Endothelial cell of umbilical vein (primary cell): Measurements from ENCODE around the gene SV2C. TPM values are rescaled to one million over a fixed set of nuclear protein-coding genes. Genes with fewer than 3 reads are reported as not detected.

Experiments used
- BruUV-seq: library from RNA; stranded (reverse); fragments of 400-500 nt; replicated peaks from 2 replicates; lab custom pipeline; 2021; lab: Mats Ljungman, UMichigan
- CTCF ChIA-PET: fragments of 300-600, 350-600 bp; sonication (Branson Sonifier 250); formaldehyde crosslinking; loops from one replicate; lab custom pipeline; 2021; ENCODE audit warnings: antibody characterized with exemption, inconsistent platforms; lab: Charles Lee
- POLR2A ChIA-PET: fragments of 300-600, 350-600 bp; sonication (Branson Sonifier 250); formaldehyde crosslinking; loops from one replicate; lab custom pipeline; 2021; ENCODE audit warnings: antibody characterized with exemption, inconsistent platforms; lab: Charles Lee
- DNase-seq: peaks from one replicate; pipeline ENCODE4 v3.0.0-alpha.2; 2011; ENCODE audit warnings: low read depth, low spot score
- FAIRE-seq: peaks from 2 replicates; lab custom pipeline; 2011; peaks lifted over from hg19 to GRCh38; lab: Jason Lieb, UNC
- H2AFZ ChIP-seq: 2 replicates; pipeline ENCODE4 v1.6.0; 2012; ENCODE audit warnings: low read depth, low read length, control low read depth, inconsistent platforms
- H3K27ac ChIP-seq: 2 replicates; pipeline ENCODE4 v1.5.1; 2011; ENCODE audit warnings: low read depth, mild to moderate bottlenecking, control low read depth, low read length, moderate library complexity; ENCODE audit not compliant: insufficient read depth
- H3K27me3 ChIP-seq, 2 experiments: 2 replicates each; pipeline versions ENCODE4 v1.6.0 to v1.6.1; 2011; ENCODE audit warnings: low read length in 2 of 2, mixed read lengths in 1 of 2; ENCODE audit not compliant: control insufficient read depth in 2 of 2, insufficient read depth in 2 of 2
- H3K36me3 ChIP-seq, 2 experiments: 2 replicates in 1 of 2; 3 replicates in 1 of 2; pipeline ENCODE4 v1.5.1; 2011; ENCODE audit warnings: low read length in 2 of 2, mild to moderate bottlenecking in 1 of 2, moderate library complexity in 1 of 2; ENCODE audit not compliant: control insufficient read depth in 2 of 2, insufficient read depth in 2 of 2; ENCODE audit errors: extremely low read depth in 1 of 2
- H3K4me1 ChIP-seq: 3 replicates; pipeline ENCODE4 v1.5.1; 2011; ENCODE audit warnings: mild to moderate bottlenecking, low read length; ENCODE audit not compliant: control insufficient read depth, insufficient read depth; ENCODE audit errors: extremely low read depth
- H3K4me2 ChIP-seq: 2 replicates; pipeline ENCODE4 v1.6.1; 2011; ENCODE audit warnings: low read length, control low read depth, mixed read lengths; ENCODE audit not compliant: insufficient read depth
- H3K4me3 ChIP-seq, 3 experiments: fragments of 200-600 bp in 1 of 3; sonication (generic), shearing (Covaris generic) in 1 of 3; replicated peaks in 1 of 3; 2 replicates each; pipeline ENCODE4 v1.5.1; 2011 to 2016; ENCODE audit warnings: control low read depth in 3 of 3, low read length in 3 of 3, mild to moderate bottlenecking in 2 of 3, inconsistent platforms in 1 of 3, low read depth in 1 of 3, moderate library complexity in 1 of 3; ENCODE audit not compliant: insufficient read depth in 1 of 3
- H3K79me2 ChIP-seq: 2 replicates; pipeline ENCODE4 v1.6.0; 2012; ENCODE audit warnings: low read length, inconsistent platforms; ENCODE audit not compliant: control insufficient read depth, insufficient read depth
- H3K9ac ChIP-seq: replicated peaks from 2 replicates; pipeline ENCODE3; 2011; ENCODE audit warnings: low read length, control low read depth; ENCODE audit not compliant: insufficient read depth; ENCODE audit errors: extremely low read depth
- H3K9me1 ChIP-seq: replicated peaks from 3 replicates; pipeline ENCODE4 v1.6.0; 2011; ENCODE audit warnings: mild to moderate bottlenecking, low read length; ENCODE audit not compliant: control insufficient read depth, insufficient read depth; ENCODE audit errors: extremely low read depth
- H3K9me3 ChIP-seq: replicated peaks from 2 replicates; pipeline ENCODE4 v1.5.1; 2012; ENCODE audit warnings: low read length, inconsistent platforms; ENCODE audit not compliant: control insufficient read depth, insufficient read depth
- H4K20me1 ChIP-seq: replicated peaks from 2 replicates; pipeline ENCODE3; 2011; ENCODE audit warnings: mild to moderate bottlenecking, low read length; ENCODE audit not compliant: control insufficient read depth, insufficient read depth; ENCODE audit errors: extremely low read depth
- EZH2 ChIP-seq: IDR thresholded peaks from 2 replicates; pipeline ENCODE4 v1.6.1; 2012; ENCODE audit warnings: borderline replicate concordance, low read depth, mild to moderate bottlenecking, moderate library complexity, low read length, inconsistent platforms; ENCODE audit not compliant: severe bottlenecking
- FOS ChIP-seq: IDR thresholded peaks from 2 replicates; pipeline ENCODE4 v1.6.1; 2011; ENCODE audit warnings: mild to moderate bottlenecking, low read length, moderate library complexity, borderline replicate concordance; ENCODE audit not compliant: insufficient read depth
- GATA2 ChIP-seq: IDR thresholded peaks from 2 replicates; pipeline ENCODE4 v1.7.0; 2011; ENCODE audit warnings: low read depth, mild to moderate bottlenecking, moderate library complexity, mixed read lengths, low read length; ENCODE audit not compliant: insufficient read length, insufficient read depth
- JUN ChIP-seq: IDR thresholded peaks from 2 replicates; pipeline ENCODE4 v1.6.1; 2011; ENCODE audit warnings: borderline replicate concordance, low read depth; ENCODE audit not compliant: insufficient read length, insufficient read depth
- MYC ChIP-seq: IDR thresholded peaks from one replicate; pipeline ENCODE4 v1.6.1; 2011; ENCODE audit warnings: mild to moderate bottlenecking, low read depth, low read length
- POLR2A ChIP-seq: IDR thresholded peaks from 2 replicates; pipeline ENCODE4 v1.6.1; 2012; ENCODE audit warnings: low read depth, mild to moderate bottlenecking, control low read depth, low read length
- POLR2AphosphoS5 ChIP-seq: IDR thresholded peaks from 2 replicates; pipeline ENCODE4 v1.6.1; 2012; ENCODE audit warnings: low read depth, mild to moderate bottlenecking, control low read depth, low read length, moderate library complexity; ENCODE audit not compliant: insufficient read depth
- dilution Hi-C: fragments of 300-500 bp; cut with MboI; formaldehyde crosslinking; loops from one replicate; pipeline ENCODE4 v1.15.0; 2019; ENCODE audit warnings: low sequenced_read_pairs; ENCODE audit not compliant: extremely low pct_ligation_motif_present
- intact Hi-C: fragments of 100-400 bp; cut with micrococcal nuclease; formaldehyde crosslinking; loops from one replicate; pipeline ENCODE4 v1.10.0; 2022
- polyA plus RNA-seq, 4 experiments: library from polyadenylated mRNA; depleted of rRNA in 3 of 4; stranded (reverse) in 3 of 4; unstranded in 1 of 4; fragments of >200 nt; gene quantifications; 2 replicates each; pipeline versions ENCODE4 v1.2.1 to v1.2.3, GENCODE V29; 2011 to 2012; ENCODE audit warnings: missing spikeins in 1 of 4
- total RNA-seq: library from RNA; stranded (reverse); gene quantifications from 2 replicates; pipeline ENCODE4 v1.2.3, GENCODE V29; 2021
- TF ChIP-seq, protein P1 (sequence below), 2 donors: IDR thresholded peaks; 1 replicate in 1 of 2; 2 replicates in 1 of 2; pipeline ENCODE4 v1.5.1; 2011; ENCODE audit warnings: low read length in 2 of 2, mild to moderate bottlenecking in 2 of 2, moderate library complexity in 2 of 2, control low read depth in 1 of 2, inconsistent platforms in 1 of 2, low read depth in 1 of 2; ENCODE audit not compliant: insufficient read depth in 1 of 2; ENCODE audit errors: extremely low read depth in 1 of 2
- TF ChIP-seq, protein P2 (sequence below): IDR thresholded peaks from 2 replicates; pipeline ENCODE4 v1.6.1; 2011; ENCODE audit not compliant: insufficient read depth, insufficient read length

Gene SV2C
- total and polyA plus RNA-seq, 2 donors (not counting 3 experiments of a cell fraction or from before 2014, with no cell fraction given) = not detected

GRCh38 chr5:76099756-76100155 is 16.6 kb downstream of the SV2C start:
- TF ChIP-seq POLR2AphosphoS5 (no peak), EZH2 (no peak), GATA2 (no peak), MYC (no peak), FOS (no peak), JUN (no peak), POLR2A (no peak)
- TF ChIP-seq, protein P1, sequence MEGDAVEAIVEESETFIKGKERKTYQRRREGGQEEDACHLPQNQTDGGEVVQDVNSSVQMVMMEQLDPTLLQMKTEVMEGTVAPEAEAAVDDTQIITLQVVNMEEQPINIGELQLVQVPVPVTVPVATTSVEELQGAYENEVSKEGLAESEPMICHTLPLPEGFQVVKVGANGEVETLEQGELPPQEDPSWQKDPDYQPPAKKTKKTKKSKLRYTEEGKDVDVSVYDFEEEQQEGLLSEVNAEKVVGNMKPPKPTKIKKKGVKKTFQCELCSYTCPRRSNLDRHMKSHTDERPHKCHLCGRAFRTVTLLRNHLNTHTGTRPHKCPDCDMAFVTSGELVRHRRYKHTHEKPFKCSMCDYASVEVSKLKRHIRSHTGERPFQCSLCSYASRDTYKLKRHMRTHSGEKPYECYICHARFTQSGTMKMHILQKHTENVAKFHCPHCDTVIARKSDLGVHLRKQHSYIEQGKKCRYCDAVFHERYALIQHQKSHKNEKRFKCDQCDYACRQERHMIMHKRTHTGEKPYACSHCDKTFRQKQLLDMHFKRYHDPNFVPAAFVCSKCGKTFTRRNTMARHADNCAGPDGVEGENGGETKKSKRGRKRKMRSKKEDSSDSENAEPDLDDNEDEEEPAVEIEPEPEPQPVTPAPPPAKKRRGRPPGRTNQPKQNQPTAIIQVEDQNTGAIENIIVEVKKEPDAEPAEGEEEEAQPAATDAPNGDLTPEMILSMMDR (IDR thresholded peaks at IDR 0.05; ENCODE audit: extremely low read depth in 1 of 2, insufficient read depth in 1 of 2, low read depth in 1 of 2, low read length in 2 of 2) = no peak
- TF ChIP-seq, protein P2, sequence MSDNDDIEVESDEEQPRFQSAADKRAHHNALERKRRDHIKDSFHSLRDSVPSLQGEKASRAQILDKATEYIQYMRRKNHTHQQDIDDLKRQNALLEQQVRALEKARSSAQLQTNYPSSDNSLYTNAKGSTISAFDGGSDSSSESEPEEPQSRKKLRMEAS = no peak
- no TSS peak for BruUV-seq
- dilution Hi-C loops = no loop called here

More at GRCh38 chr5:76099756-76100155, 16.6 kb downstream of the SV2C start:
- DNase-seq = no peak
- no peak for FAIRE-seq
- Histone ChIP-seq H3K79me2 (no peaks in the 10 kb centered on the region), H3K36me3 (no peaks in the 10 kb centered on the region), H3K27me3 (no peaks in the 10 kb centered on the region), H3K4me2 (no peak overlapping the region), H4K20me1 (no peaks in the 10 kb centered on the region), H3K4me3 (no peak overlapping the region), H3K4me1 (no peaks in the 10 kb centered on the region), H3K27ac (no peak overlapping the region), H2AFZ (no peak overlapping the region), H3K9me3 (no peaks in the 10 kb centered on the region), H3K9ac (no peak overlapping the region), H3K9me1 (no peaks in the 10 kb centered on the region)
- ChIA-PET POLR2A (no interaction called here), CTCF (interaction anchor here (1.5 kb wide), 1 partner anchor 75 kb away, joined by 3 read pairs; no protein-coding TSS in a partner anchor)
- intact Hi-C loops = no loop called here
